Tibial nerve (tissue), 3 donors: ENCODE data around the gene HMGCL.

Experiments used
- CTCF ChIP-seq, 5 experiments: fragments of 200-600 bp in 3 of 5; fragments of 450-650 bp in 2 of 5; sonication (generic) in 3 of 5; IDR thresholded peaks; one replicate each; pipeline ENCODE4 v1.5.1; 2016 to 2019; ENCODE audit warnings: antibody characterized with exemption in 5 of 5, mild to moderate bottlenecking in 3 of 5, moderate library complexity in 2 of 5
- POLR2A ChIP-seq, 2 donors: fragments of 450-650 bp; IDR thresholded peaks; one replicate each; pipeline ENCODE4 v1.6.1; 2017; ENCODE audit warnings: antibody characterized with exemption in 2 of 2, mild to moderate bottlenecking in 2 of 2, moderate library complexity in 2 of 2

GRCh38 chr1:23799255-23799569 is 26.0 kb downstream of the HMGCL start:
- TF ChIP-seq CTCF (IDR thresholded peaks at IDR 0.05) = no peak
- no peak for TF ChIP-seq POLR2A (IDR thresholded peaks at IDR 0.05)
